OCI-M2 (cell line): ENCODE results near the gene TMEM94.

Experiments
- DNase-seq: peaks from one replicate; lab custom pipeline; 2025; ENCODE audit not compliant: unreplicated experiment; lab: John Stamatoyannopoulos, UW

The TMEM94 gene

DNA sequence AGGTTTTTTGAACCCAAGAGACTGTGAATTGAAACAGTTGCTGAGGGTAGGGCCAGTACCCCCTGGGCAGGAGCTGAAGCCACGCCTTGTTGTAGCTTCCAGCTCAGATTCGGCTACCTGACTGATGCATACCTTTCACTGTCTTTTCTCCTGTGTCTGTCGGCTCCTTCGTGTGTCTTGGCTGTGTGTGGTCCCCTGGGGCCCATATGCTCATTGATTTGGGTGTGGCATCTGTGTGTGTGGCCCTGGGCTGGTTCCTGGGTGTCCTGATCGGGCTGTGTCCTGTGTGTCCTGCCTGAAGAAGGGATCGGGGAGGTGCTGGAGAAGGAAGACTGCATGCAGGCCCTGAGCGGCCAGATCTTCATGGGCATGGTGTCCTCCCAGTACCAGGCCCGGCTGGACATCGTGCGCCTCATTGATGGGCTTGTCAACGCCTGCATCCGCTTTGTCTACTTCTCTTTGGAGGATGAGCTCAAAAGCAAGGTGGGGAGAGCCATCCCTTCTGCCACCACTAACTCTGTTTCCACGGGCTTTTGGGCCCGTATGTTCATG, 38.0 kb downstream of the TMEM94 start:
- DNase-seq: no peak

DNA sequence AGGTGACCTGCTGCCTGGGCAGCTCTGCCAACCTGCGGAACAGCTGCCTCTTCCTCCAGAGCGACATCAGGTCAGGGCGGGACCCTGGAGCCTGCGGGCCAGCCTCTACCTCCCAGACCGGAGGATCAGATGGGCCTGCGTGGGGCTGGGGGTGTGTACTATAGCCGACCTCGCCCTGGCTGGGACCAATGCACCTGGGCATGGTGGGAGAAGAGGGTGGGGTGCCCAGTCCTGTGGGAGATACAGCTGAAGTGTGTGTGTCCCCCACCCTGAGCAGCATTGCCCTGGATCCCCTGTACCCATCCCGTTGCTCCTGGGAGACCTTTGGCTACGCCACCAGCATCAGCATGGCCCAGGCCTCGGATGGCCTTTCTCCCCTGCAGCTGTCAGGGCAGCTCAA, 39.6 kb downstream of the TMEM94 start:
- no peak for DNase-seq

- DNase-seq: no peak
These were observed 41.7 kb downstream of the TMEM94 start for GRCh38 chr17:75498039-75498725.

DNA sequence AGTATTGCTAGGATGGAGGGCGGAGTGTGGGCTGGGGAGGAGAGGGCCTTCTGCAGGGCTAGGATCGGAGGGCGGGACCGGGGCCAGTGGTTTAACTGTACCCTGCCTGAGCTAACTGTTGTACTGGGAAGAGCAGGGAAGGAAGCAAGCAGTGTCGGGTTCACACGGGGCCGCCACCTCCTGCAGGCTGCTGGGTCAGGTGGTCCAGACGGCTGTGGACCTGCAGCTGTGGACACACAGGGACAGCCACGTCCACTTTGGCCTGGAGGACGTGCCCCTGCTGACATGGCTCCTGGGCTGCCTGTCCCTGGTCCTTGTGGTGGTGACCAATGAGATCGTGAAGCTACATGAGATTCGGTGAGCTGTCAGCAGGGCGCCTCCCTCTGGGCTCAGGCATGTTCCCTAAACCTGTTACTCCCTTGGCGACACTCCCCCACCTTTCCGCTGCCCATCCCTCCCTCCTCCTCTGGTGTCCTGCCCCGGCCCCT, 42.3 kb downstream of the TMEM94 start:
- no peak for DNase-seq

- no peak for DNase-seq
These were observed 43.0 kb downstream of the TMEM94 start for GRCh38 chr17:75499313-75500022.

DNA sequence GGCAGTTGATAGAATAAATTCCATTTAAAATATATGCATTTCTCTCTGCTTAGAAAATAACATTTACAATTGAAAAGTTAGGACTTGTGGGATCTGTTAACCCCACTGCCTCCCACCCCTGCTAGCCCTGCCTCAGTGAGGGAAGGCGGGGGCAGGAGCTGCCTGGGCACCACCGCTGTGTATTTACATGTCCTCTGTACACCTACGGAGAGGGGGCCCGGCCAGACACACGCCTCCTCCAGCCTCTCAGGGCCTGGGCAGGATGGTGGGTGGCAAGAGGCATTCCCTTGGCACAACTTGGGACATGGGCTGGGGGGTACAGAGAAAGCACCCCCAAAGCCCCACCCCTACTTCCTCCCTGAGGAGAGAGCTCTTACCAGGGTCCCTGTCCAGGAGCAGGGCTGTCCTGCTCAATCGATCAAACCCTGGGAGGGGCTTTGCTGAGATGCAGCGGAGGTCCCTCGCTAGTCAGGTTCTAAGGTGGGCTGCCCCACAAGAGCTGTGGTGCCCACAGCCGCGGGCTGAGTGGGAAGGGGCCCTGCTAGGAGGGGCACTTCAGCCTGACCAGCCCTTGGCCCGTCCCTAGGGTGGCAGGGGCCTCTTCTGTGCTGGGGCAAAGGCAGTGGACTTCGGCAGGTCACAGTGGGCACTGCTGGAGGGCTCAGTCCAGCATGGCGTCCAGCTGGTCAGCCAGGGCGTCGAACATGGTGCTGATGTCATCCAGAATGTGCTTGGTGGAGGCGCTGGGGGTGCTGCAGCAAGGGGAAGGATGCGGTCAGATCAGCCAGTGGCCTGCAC, 44.2 kb downstream of the TMEM94 start:
- DNase-seq: no peak

- DNase-seq: no peak
These were observed 45.1 kb downstream of the TMEM94 start for GRCh38 chr17:75501378-75502071.

GRCh38 chr17:75502072-75502720, 45.8 kb downstream of the TMEM94 start:
- no peak for DNase-seq

DNA sequence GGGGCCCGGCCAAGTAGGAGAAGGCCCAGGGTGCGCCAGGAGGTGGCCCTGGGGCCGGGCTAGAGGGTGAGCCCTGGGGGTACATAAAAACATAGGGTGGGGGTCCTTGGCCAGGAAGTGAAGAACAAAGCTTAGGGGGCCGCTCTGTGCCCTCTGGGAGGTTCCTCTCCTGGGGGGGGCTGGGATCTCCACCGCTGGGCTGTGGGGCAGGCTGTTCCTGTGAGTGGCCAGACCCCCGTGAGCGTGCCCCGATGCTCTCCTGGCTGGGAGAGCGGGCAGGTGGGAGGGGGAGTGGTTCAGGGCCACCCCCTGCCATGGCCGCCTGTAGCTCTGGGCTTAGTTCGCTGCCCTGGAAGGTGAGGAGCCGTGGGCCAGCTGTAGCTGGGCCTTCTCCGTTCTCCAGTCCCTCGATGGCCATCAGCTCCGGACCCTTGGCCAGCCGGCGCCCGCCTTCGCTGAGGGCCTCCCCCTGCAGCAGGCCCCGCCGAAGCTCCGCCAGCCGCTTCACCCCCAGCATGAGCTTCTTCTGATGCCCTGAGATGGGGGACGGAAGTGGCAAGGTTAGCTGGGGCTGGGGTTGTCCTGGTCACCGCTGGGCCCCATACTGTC, 46.4 kb downstream of the TMEM94 start:
- DNase-seq: no peak

- no peak for DNase-seq
These were observed 47.0 kb downstream of the TMEM94 start for GRCh38 chr17:75503337-75503950.

- DNase-seq: no peak
These were observed 47.5 kb downstream of the TMEM94 start for GRCh38 chr17:75503976-75504346.

DNA sequence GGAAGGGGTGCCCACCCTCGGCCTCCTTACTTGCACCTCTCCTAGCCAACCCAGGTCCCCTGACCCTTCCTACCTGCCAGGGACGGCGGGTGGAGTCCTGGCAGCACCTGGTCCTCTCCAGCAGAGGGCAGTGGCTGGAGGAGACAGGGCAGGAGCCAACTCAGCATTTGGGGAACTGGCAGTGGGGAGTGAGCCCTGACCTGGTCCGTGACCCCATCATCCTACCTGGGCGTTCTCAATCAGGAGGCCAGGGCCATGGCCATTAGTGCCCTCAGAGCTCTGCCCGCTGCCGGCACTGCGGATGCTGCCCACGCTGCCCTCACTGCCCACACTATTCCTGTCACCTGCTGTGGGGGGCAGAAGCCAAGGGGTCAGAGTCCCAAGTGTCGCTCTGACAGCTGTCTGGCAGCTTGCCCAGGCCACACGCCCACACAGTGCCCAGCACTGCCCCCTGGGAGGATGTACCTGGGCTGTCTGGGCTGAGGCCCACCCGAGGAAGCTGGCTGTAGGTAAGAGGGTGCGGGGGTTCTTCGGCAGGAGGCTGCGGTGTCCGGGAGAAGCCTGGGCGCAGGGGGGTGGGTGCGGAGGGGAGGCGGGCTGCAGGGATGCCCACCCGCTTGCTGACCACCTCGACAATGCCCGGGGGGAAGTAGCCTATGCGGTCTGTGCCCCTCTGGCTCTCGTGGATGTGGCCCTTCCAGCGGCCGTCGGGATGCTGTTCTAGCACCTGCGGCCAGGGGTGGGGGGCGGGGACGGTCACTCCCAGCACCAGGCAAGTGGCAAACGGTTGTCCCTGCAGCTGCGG, 48.1 kb downstream of the TMEM94 start:
- DNase-seq: no peak

GRCh38 chr17:75505152-75505409, 48.6 kb downstream of the TMEM94 start:
- DNase-seq: no peak

GRCh38 chr17:75505640-75506039, 49.2 kb downstream of the TMEM94 start:
- no peak for DNase-seq

- no peak for DNase-seq
These were observed 49.7 kb downstream of the TMEM94 start for GRCh38 chr17:75506134-75506533.

GRCh38 chr17:75506888-75507287, 50.5 kb downstream of the TMEM94 start:
- no peak for DNase-seq

DNA sequence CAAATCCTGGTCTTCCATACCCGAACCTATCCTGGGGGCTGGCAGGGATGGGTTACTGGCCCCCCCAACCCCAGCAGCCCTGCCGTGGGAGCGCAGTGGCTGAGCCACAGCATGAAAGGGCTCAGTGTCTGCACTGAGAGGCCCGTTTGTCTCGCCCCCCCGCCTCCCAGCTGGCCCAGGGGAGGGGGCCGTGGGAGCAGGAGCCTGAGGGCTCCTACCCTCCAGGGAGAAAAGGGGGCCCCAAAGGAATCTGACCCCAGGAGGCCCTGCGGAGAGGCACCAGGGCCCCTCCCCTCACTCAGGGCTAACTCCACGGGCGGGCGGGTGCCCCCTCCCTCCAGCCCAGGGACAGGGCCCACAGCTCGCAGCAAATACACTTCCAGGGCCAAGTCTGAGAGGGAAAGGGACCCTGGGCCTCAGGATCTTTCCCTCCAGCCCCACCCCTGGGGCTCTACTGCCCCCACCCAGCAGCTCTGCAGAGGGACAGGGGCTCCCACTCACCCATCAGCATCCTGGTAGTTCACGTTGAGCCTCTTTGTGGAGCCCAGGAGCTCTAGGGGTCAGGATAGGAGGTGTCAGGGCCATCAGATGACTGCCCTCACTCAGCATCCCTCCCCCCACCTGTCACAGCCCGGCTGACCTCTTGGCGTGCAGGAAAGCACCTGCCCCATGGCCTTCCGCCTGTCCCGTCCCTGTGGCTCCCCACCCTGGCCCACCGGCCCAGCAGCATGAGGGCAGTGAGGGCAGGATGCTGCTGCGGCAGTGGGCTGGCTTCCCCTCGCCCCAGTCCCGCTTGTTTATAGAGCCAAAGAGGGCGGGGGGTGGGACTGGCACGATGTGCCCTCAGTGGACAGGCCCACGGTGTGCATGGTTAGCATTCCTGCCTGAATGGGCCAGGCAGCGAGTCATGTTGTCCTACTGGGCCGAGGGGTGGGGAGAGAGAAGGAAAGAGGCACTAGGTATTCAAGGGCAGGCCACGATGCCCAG, 51.6 kb downstream of the TMEM94 start:
- DNase-seq: no peak

- no peak for DNase-seq
These were observed 52.5 kb downstream of the TMEM94 start for GRCh38 chr17:75508931-75509361.
